ENCODE measurements around the gene TMEM231.

- TF ChIP-seq POLR2AphosphoS5 (IDR thresholded peaks at IDR 0.05; ENCODE audit: low read depth, low read length) (no peak), SIN3A (IDR thresholded peaks at IDR 0.05; ENCODE audit: borderline replicate concordance, insufficient read depth, low read length) (no peak), TAF1 (IDR thresholded peaks at IDR 0.05; ENCODE audit: borderline replicate concordance, insufficient read depth, low read length) (no peak), REST (IDR thresholded peaks at IDR 0.05; ENCODE audit: insufficient read depth in 1 of 2, low read depth in 2 of 2, low read length in 2 of 2) (no peak)
Observed at GRCh38 chr16:75552951-75553350, 3.1 kb downstream of the TMEM231 start.
